HL-60 (cell line): ENCODE measurements around the gene GIT2.
"Not testable (repeated sequence)": the region's sequence is repeated elsewhere in the genome, so short reads cannot be mapped to it uniquely, and the experiment has no call there.

Experiments used
- DNase-seq, 2 experiments: peaks; one replicate each; pipeline ENCODE4 v3.0.0-alpha.2; 2010 to 2020; ENCODE audit warnings: low read depth in 1 of 2, low spot score in 1 of 2
- H3K27ac ChIP-seq: fragments of 250-450 bp; sonication (Bioruptor Pico); replicated peaks from 2 replicates; pipeline ENCODE4 v1.5.1; 2020; ENCODE audit warnings: mild to moderate bottlenecking, moderate library complexity
- H3K27me3 ChIP-seq: fragments of 250-450 bp; sonication (Bioruptor Pico); 2 replicates; pipeline ENCODE4 v1.5.1; 2021; ENCODE audit warnings: mild to moderate bottlenecking, moderate library complexity; ENCODE audit not compliant: insufficient read depth, poor library complexity, severe bottlenecking
- H3K4me3 ChIP-seq: replicated peaks from 2 replicates; pipeline ENCODE4 v1.5.1; 2011; ENCODE audit warnings: mild to moderate bottlenecking, control low read depth, low read length; ENCODE audit not compliant: insufficient read depth
- GABPA ChIP-seq: IDR thresholded peaks from 2 replicates; pipeline ENCODE4 v1.6.1; 2012; ENCODE audit warnings: low read depth
- POLR2AphosphoS5 ChIP-seq: IDR thresholded peaks from 2 replicates; pipeline ENCODE4 v1.6.1; 2012; ENCODE audit warnings: low read depth
- SPI1 ChIP-seq: IDR thresholded peaks from 2 replicates; pipeline ENCODE4 v1.6.1; 2012; ENCODE audit warnings: low read depth, mild to moderate bottlenecking, borderline replicate concordance
- TF ChIP-seq, protein P1 (sequence below): IDR thresholded peaks from 2 replicates; pipeline ENCODE4 v1.6.1; 2012; ENCODE audit warnings: low read depth; ENCODE audit not compliant: insufficient replicate concordance
- TF ChIP-seq, protein P2 (sequence below): IDR thresholded peaks from one replicate; pipeline ENCODE4 v1.5.1; 2011; ENCODE audit warnings: low read length, control low read depth, inconsistent platforms; ENCODE audit not compliant: insufficient read depth

Gene GIT2

DNA sequence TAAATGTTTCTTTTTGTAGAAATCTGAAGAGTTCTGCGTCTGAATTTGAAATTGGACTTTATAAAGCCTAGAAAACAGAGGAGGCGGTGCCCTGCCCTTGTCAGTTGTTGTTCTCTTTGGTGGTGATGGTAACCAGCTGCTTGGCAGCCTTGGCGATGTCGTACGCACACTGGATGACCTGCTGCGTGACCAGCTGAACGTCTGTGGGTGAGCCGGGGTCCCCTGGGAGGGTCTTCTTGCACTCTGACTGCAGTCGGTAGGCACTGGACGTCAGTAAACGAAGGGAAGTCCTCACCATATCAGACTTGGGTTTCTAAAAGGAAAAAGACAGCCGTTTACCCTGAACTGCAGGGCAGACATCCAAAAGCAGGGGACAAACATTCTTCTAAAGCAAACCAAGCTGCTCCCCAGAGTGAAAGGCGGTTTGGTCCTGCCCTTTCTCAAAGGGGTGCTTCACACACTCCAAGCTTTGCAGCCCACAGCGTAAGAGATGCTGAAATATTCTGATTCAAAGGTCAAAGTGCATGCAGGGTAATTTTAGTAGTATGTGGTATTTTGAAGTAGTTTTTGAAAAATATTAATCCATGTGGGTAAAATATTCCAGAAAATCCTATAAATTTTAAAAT, 63.2 kb downstream of the GIT2 start:
- no peak for DNase-seq
- no peak overlapping the region for H3K4me3 ChIP-seq
- H3K27me3 ChIP-seq, result no peaks in the 10 kb centered on the region
- H3K27ac ChIP-seq, result no peak overlapping the region
- TF ChIP-seq SPI1 (no peak), POLR2AphosphoS5 (no peak)
- TF ChIP-seq, protein P1, sequence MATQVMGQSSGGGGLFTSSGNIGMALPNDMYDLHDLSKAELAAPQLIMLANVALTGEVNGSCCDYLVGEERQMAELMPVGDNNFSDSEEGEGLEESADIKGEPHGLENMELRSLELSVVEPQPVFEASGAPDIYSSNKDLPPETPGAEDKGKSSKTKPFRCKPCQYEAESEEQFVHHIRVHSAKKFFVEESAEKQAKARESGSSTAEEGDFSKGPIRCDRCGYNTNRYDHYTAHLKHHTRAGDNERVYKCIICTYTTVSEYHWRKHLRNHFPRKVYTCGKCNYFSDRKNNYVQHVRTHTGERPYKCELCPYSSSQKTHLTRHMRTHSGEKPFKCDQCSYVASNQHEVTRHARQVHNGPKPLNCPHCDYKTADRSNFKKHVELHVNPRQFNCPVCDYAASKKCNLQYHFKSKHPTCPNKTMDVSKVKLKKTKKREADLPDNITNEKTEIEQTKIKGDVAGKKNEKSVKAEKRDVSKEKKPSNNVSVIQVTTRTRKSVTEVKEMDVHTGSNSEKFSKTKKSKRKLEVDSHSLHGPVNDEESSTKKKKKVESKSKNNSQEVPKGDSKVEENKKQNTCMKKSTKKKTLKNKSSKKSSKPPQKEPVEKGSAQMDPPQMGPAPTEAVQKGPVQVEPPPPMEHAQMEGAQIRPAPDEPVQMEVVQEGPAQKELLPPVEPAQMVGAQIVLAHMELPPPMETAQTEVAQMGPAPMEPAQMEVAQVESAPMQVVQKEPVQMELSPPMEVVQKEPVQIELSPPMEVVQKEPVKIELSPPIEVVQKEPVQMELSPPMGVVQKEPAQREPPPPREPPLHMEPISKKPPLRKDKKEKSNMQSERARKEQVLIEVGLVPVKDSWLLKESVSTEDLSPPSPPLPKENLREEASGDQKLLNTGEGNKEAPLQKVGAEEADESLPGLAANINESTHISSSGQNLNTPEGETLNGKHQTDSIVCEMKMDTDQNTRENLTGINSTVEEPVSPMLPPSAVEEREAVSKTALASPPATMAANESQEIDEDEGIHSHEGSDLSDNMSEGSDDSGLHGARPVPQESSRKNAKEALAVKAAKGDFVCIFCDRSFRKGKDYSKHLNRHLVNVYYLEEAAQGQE, result no peak
- TF ChIP-seq, protein P2, sequence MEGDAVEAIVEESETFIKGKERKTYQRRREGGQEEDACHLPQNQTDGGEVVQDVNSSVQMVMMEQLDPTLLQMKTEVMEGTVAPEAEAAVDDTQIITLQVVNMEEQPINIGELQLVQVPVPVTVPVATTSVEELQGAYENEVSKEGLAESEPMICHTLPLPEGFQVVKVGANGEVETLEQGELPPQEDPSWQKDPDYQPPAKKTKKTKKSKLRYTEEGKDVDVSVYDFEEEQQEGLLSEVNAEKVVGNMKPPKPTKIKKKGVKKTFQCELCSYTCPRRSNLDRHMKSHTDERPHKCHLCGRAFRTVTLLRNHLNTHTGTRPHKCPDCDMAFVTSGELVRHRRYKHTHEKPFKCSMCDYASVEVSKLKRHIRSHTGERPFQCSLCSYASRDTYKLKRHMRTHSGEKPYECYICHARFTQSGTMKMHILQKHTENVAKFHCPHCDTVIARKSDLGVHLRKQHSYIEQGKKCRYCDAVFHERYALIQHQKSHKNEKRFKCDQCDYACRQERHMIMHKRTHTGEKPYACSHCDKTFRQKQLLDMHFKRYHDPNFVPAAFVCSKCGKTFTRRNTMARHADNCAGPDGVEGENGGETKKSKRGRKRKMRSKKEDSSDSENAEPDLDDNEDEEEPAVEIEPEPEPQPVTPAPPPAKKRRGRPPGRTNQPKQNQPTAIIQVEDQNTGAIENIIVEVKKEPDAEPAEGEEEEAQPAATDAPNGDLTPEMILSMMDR, result no peak

DNA sequence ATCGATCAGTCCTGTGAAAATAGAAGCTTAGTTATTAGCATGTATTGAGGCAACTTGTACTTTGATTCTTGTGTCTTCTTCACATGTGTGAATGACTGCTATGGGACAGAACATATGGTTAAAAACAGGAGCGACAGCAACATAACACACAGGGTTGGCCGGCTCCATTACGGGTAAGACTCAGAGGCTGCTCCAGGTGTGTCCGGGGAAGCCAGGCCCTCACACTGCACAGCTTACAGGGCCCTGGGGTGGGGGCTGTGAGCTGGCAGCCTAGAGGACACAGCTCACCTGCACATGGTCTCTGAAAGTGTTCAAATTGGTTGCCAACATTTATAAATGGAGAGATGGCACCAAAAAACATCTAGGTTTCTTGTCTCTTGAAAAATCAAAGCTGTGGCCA, 65.0 kb downstream of the GIT2 start:
- Histone ChIP-seq H3K27ac (no peak overlapping the region), H3K4me3 (no peak overlapping the region), H3K27me3 (no peaks in the 10 kb centered on the region)
- no peak for DNase-seq
- TF ChIP-seq, protein P1, result no peak
- TF ChIP-seq, protein P2, result no peak
- TF ChIP-seq GABPA, result no peak
- no peak for TF ChIP-seq POLR2AphosphoS5
- no peak for TF ChIP-seq SPI1

DNA sequence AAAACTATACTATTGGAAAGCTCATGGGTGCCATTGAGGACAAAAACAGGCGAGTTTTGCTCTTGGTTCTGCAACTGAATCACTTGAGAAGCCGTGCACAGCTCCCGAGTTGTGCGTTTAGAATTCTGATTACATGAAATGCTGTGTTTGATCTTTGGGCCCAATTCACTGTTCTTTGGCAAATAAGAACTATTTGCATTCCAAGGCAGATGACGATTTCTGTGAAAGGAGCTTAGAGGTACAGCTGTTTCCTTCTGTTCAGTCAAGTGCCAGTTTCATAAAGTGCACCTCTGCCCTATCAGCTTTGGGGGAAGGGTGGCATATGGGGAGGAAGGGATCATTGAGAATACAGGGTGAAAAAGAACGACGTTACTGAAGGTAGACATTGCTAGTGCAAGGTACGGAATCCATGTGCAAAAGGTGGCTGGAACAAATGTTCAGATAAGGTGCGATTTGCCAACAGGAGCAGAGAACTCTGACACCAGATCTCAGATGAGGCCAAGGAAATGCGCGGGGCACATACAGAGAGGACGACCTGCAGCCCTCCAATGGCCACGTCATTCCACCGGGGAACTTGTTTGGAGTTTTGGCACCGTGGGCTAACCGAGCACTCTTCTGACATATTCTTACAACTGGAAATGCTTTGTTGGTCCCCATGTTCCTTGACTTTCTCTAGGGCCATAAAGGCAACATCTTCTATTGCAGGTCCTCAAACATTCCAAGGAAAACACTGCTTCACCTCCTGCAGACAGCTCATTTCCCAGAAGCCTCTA, 66.0 kb downstream of the GIT2 start:
- Histone ChIP-seq H3K27me3 (no peaks in the 10 kb centered on the region), H3K27ac (no peak overlapping the region), H3K4me3 (no peak overlapping the region)
- no peak for DNase-seq
- TF ChIP-seq GABPA (no peak), SPI1 (no peak), POLR2AphosphoS5 (no peak)
- TF ChIP-seq, protein P1, result no peak
- TF ChIP-seq, protein P2, result no peak

DNA sequence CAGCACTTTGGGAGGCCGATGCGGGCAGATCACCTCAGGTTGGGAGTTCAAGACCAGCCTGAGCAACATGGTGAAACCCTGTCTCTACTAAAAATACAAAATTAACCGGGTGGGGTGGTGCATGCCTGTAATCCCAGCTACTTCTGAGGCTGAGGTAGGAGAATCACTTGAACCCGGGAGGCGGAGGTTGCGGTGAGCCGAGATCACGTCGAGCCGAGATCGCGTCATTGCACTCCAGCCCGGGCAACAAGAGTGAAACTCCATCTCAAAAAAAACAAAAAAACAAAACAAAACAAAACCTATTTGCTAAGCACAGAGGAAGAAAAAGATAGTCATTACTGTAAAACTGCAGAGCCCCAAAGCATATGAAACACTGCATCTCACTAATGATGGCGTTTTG, 66.8 kb downstream of the GIT2 start:
- not testable (repeated sequence) for H3K27me3 ChIP-seq

More for the DNA sequence above, 66.8 kb downstream of the GIT2 start:
- H3K4me3 ChIP-seq, H3K27ac ChIP-seq, DNase-seq: not testable (repeated sequence)
